Activated CD8-positive, alpha-beta T cell treated with anti-CD3 and anti-CD28 coated beads for 36 hours (primary cell): Measurements from ENCODE around the gene METTL21A. TPM values are rescaled to one million over a fixed set of nuclear protein-coding genes. Genes with fewer than 3 reads are reported as not detected.
A peak's percentile ranks its signal among the peaks of the same experiment; 100 is the strongest.

Experiments used
- ATAC-seq: fragments of 200-7000 bp; cut with Tn5 transposase; one replicate; pipeline ENCODE4 v1.10.0; 2021; ENCODE audit warnings: mild to moderate bottlenecking, moderate library complexity
- CTCF ChIA-PET: fragments of 350-600 bp; sonication (Branson Sonifier 250); formaldehyde crosslinking; loops from one replicate; lab custom pipeline; 2021; ENCODE audit warnings: antibody characterized with exemption; lab: Charles Lee
- POLR2A ChIA-PET: fragments of 350-600 bp; sonication (Branson Sonifier 250); formaldehyde crosslinking; loops from one replicate; lab custom pipeline; 2021; ENCODE audit warnings: antibody characterized with exemption; lab: Charles Lee
- DNase-seq: peaks from one replicate; pipeline ENCODE4 v3.0.0-alpha.2; 2020
- H3K27ac Mint-ChIP-seq: one replicate; pipeline ENCODE4 v1.8.0; 2021; ENCODE audit warnings: mild to moderate bottlenecking, mixed read lengths
- H3K27me3 Mint-ChIP-seq: one replicate; pipeline ENCODE4 v1.8.0; 2021; ENCODE audit warnings: mixed read lengths
- H3K36me3 Mint-ChIP-seq: one replicate; pipeline ENCODE4 v1.8.0; 2021; ENCODE audit warnings: low read depth, mixed read lengths
- H3K4me1 Mint-ChIP-seq: one replicate; pipeline ENCODE4 v1.8.0; 2021; ENCODE audit warnings: low read depth, mixed read lengths
- H3K4me3 Mint-ChIP-seq: one replicate; pipeline ENCODE4 v1.8.0; 2021; ENCODE audit warnings: mild to moderate bottlenecking, moderate library complexity, mixed read lengths
- H3K9me3 Mint-ChIP-seq: one replicate; pipeline ENCODE4 v1.8.0; 2021; ENCODE audit warnings: mixed read lengths
- CTCF ChIP-seq: fragments of 200-600 bp; IDR thresholded peaks from one replicate; pipeline ENCODE4 v1.8.0; 2022; ENCODE audit warnings: antibody characterized with exemption, mild to moderate bottlenecking
- intact Hi-C: fragments of 100-400 bp; cut with micrococcal nuclease; formaldehyde crosslinking; loops from one replicate; pipeline ENCODE4 v1.10.0; 2022
- total RNA-seq, 2 experiments: library from RNA; stranded (reverse); gene quantifications; one replicate each; pipeline ENCODE4 v1.2.3, GENCODE V29; 2021

The METTL21A gene
- 10 to 100 TPM; 28.9 to 30.7 TPM for total RNA-seq

GRCh38 chr2:207625014-207625907 lies at the start of gene METTL21A:
Gene METTL21A (minus strand): TSS chr2:207625394. CDS start chr2:207624375, 1,019 bp downstream.
- Mint-ChIP-seq H3K36me3 (peaks cover 39% of the 10 kb centered on the region), H3K4me1 (peaks cover 42% of the 10 kb centered on the region), H3K9me3 (no peaks in the 10 kb centered on the region), H3K4me3 (peak within 1 kb of the TSS; percentile 96), H3K27ac (peak within 1 kb of the TSS; percentile 97), H3K27me3 (no peaks in the 10 kb centered on the region)
- peak; percentile 95 for DNase-seq
- CTCF ChIA-PET, result interaction anchor here (0.7 to 4.2 kb wide), 21 partner anchors 8 to 833 kb away, joined by 3 to 31 read pairs (median 4); partner anchors contain the start of genes CCNYL1, CREB1 and FZD5
- no peak for TF ChIP-seq CTCF
- peak; percentile 85 for ATAC-seq
- POLR2A ChIA-PET, result interaction anchor here (0.6 to 4.4 kb wide), 15 partner anchors 8 to 374 kb away, joined by 3 to 45 read pairs (median 4); partner anchors contain the start of genes CCNYL1 and CREB1
- intact Hi-C loops, result loop anchor here (2.0 to 10.0 kb wide), 5 partner anchors 64 to 640 kb away; partner anchors contain the start of genes CCNYL1, CREB1 and PIKFYVE

GRCh38 chr2:207674826-207675225 lies 49.6 kb upstream of the METTL21A start:
- H3K4me1 Mint-ChIP-seq, result no peaks in the 10 kb centered on the region
- intact Hi-C loops, result no loop called here
- ChIA-PET POLR2A (no interaction called here), CTCF (no interaction called here)
- H3K27ac Mint-ChIP-seq, result no peak overlapping the region
- ATAC-seq (no peak), DNase-seq (no peak)
- H3K4me3 Mint-ChIP-seq, result no peak overlapping the region
- H3K36me3 Mint-ChIP-seq, result no peaks in the 10 kb centered on the region
- no peaks in the 10 kb centered on the region for H3K9me3 Mint-ChIP-seq
- H3K27me3 Mint-ChIP-seq, result peaks cover 4% of the 10 kb centered on the region
- no peak for TF ChIP-seq CTCF

- intact Hi-C loops, result no loop called here
- Mint-ChIP-seq H3K36me3 (no peaks in the 10 kb centered on the region), H3K4me1 (no peaks in the 10 kb centered on the region), H3K9me3 (no peaks in the 10 kb centered on the region), H3K27me3 (no peaks in the 10 kb centered on the region), H3K27ac (no peak overlapping the region), H3K4me3 (no peak overlapping the region)
- TF ChIP-seq CTCF, result no peak
- ATAC-seq, result no peak
- POLR2A ChIA-PET, result no interaction called here
- DNase-seq, result no peak
- CTCF ChIA-PET, result no interaction called here
Observed at GRCh38 chr2:207674266-207674774, 49.1 kb upstream of the METTL21A start.

- Mint-ChIP-seq H3K27ac (no peak overlapping the region), H3K9me3 (no peaks in the 10 kb centered on the region), H3K27me3 (no peaks in the 10 kb centered on the region), H3K4me3 (no peak overlapping the region), H3K36me3 (no peaks in the 10 kb centered on the region), H3K4me1 (no peaks in the 10 kb centered on the region)
- ATAC-seq, result no peak
- CTCF ChIA-PET, result no interaction called here
- intact Hi-C loops, result no loop called here
- no peak for DNase-seq
- POLR2A ChIA-PET, result no interaction called here
- TF ChIP-seq CTCF, result no peak
Observed at GRCh38 chr2:207673431-207673830, 48.2 kb upstream of the METTL21A start.

- ATAC-seq (no peak), DNase-seq (no peak)
- CTCF ChIA-PET, result no interaction called here
- Mint-ChIP-seq H3K36me3 (no peaks in the 10 kb centered on the region), H3K4me1 (no peaks in the 10 kb centered on the region), H3K27ac (no peak overlapping the region), H3K27me3 (no peaks in the 10 kb centered on the region), H3K4me3 (no peak overlapping the region), H3K9me3 (no peaks in the 10 kb centered on the region)
- intact Hi-C loops, result no loop called here
- POLR2A ChIA-PET, result no interaction called here
- TF ChIP-seq CTCF, result no peak
Observed at GRCh38 chr2:207670887-207671286, 45.7 kb upstream of the METTL21A start.
